Activated CD8-positive, alpha-beta memory T cell treated with anti-CD3 and anti-CD28 coated beads, Interleukin-2, amount 50 U/mL, for 1 hour (primary cell): ENCODE measurements around the gene RNF167.

Source experiments
- DNase-seq: peaks from one replicate; pipeline ENCODE4 v3.0.0-alpha.2; 2020; ENCODE audit errors: extremely low read depth

RNF167 gene

GRCh38 chr17:4938688-4939545, 1.2 kb upstream of the RNF167 start:
- DNase-seq: no peak

- no peak for DNase-seq
Observed at GRCh38 chr17:4939546-4939795, 597 bp upstream of the RNF167 start.

GRCh38 chr17:4940555-4941318, 669 bp downstream of the RNF167 start:
- DNase-seq: no peak

DNA sequence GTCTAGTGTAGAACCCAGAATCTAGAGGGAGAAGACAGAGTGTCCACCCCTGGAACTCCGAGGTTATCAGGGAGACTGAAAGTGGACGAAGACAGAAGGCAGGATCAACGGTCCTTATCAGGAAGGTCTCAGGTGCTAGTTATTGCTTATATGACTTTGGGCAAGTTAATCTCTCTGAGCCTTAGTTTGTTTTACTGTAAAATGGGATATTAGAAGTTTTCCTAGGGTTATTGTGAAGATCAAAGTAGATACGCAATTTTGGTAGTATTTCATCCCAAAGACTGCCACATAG, 1.2 kb downstream of the RNF167 start:
- DNase-seq: no peak

- no peak for DNase-seq
Observed at GRCh38 chr17:4942760-4943508, 2.9 kb downstream of the RNF167 start.

DNA sequence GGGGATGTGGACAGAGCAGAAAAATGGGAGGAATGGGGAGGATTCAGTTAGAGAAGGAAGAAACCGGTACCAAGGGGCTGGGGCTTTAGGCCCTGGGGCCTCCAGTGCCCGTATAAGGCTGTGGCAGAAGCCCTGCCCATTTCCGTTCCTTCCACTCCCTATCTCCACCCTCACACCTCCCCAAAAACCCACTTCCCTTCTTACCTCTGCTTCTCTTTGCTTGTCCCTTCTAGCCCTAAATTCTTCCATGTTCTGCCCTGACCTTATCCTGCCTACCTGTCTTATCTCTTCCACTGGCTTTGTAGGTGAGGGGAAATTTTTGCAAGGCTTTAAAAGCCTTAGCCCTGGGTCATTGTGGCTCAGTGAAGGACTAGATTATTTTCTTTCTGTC, 4.1 kb downstream of the RNF167 start:
- DNase-seq: no peak

- DNase-seq: no peak
Observed at GRCh38 chr17:4944554-4945175, 4.6 kb downstream of the RNF167 start.

DNA sequence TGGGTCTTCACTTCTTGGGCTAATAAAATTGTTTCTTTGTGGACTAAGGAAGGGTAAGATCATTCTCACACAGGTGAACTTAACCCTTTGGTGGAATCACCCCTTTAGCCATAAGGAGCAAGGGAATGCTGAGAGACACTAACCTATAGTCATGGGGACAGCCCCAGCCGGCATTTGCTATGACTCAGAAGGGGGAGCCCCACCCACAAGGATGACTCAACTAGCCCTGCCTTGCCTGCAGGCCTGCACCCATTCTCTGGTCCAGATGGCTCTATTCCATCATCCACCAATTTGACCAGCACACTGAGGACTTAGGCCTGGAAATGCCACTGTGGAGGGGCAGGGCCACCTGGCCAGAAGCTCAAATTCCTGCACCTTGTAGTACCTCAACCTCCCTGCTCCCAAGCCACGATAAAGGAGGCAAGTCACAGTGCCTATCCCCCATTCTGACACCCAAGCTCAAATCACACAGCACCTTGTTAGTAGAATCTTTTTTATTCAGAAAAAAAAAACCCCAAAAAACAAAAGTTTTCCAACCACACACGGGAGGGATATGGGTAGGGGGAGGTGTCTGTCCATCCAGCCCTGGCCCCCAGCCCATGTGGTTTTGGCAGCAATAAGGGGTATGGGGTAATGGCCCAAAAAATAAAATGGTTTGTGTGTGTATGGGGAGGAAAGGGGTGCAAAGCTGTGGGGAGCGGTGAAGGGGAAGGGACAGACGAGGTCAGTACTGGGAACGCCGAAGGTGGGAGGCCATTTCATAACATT, 5.3 kb downstream of the RNF167 start:
- DNase-seq: no peak

GRCh38 chr17:4945944-4946280, 5.8 kb downstream of the RNF167 start:
- no peak for DNase-seq

- no peak for DNase-seq
Observed at GRCh38 chr17:4946312-4946976, 6.4 kb downstream of the RNF167 start.

- no peak for DNase-seq
Observed at GRCh38 chr17:4947010-4947410, 6.9 kb downstream of the RNF167 start.

DNA sequence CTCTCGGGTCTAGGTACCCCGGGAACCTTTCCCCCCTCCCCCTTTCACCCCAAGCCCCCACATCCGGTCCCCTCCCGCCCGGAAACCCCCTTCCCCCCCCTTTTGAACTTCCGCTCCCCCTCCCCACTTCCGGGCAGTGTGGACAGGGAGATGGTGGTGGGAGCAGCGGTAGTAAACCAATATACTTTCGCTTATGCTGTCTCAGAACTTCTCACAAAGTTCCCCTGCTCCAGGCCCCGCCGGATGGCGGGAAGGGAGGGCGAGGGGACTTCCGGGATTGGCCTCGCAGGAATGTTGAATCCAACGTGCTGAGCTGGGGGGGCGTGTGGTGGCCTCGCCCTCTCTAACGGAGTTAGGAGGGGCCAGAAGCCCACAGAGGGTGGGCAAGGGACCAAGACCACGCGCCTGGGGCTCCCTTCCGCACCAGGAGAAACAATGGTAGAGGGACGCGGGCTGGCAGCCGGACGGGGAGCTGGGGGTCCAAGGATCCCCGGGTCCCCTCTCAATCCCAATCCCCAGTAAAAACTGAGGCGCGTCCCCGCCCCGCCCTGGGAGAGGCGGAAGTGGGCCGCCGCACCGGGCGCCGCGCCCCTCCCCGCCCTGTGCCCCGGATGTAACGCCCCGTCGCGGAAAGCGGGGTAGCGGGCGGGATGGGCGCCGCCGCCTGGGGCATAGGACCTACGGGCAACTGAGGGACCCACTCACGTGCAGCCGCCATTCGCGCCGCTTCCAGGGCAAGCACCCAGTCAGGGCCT, 7.5 kb downstream of the RNF167 start:
- no peak for DNase-seq

DNA sequence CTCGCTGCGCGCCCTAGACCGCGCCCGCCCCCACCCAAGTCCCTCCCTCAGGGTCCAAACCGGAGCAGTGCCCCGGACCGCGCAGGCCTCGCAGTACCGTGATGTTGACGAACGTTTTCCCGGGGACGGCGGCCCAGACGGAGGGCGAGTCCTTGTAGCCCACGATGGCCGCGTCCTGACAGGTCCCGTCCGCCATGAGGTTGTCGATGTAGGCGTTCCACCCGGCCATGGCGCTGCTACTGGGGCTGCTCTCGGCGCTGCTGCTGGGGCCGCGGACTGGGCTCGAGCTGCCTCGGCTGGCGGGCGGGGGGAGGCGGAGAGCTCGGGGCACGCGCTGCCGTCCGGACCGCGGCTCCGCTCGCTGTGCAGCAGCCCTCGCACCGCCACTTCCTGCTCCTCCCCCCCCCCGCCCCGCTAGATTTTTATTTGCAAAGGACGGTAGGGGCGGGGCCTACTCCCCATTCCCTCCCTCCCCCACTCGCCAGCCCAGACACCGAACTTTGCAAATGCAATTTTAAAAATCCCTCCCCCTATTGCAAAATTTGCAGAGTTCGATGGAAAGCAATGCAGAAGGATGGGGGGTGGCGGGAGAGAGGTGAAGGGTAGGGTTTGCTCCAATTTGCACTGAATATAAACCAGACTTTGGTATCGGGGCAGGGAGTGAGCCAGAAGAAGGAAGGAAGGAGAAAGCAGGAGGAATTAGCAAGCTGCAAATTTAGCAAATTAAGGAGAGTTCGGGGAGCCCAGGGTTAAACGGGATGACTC, 8.3 kb downstream of the RNF167 start, which contains the start of gene PFN1:
TSS of gene PFN1 (minus strand) at position 365 of the 765 bp plus-strand sequence. CDS start at position 229, 136 bp downstream.
- DNase-seq: peak; percentile 69

- no peak for DNase-seq
Observed at GRCh38 chr17:4948931-4949320, 8.9 kb downstream of the RNF167 start.

DNA sequence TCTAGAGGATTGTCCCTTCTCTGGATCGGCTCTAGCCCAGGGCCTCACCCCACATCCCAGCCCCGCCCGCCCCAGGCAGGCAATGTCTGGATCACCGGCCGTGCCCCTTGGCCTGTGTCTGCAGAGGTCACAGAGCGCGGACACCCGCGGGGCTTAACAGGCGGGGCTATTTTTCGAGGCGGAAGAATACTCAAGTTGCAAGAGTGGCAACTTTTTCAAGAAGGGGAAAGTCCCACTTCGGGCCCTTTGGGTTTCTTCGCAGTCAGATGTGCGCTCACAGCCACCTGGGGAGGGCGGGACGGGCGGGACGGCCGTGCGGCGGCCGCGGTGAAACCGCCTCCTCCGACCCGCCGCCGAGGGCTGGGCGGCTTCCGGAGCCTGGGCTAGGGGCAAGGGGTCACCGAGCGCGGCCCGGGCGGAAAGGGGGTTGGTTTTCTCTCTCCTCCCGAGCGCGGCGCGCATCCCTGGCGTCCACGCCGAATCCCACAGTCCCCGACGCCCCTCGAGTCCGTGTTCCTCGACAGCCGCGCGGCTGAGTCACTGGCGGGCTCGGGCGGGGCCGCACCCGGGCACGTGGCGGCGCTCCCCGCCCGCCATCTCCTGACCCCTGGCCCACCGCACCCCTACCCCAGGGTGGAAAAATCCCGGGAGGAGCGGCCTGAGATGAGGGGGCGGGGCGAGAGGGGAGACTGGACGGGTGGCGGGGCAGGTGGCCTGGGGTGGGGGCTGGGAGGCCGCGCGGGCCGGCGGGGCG, 9.4 kb downstream of the RNF167 start:
- DNase-seq: peak; percentile 70

DNA sequence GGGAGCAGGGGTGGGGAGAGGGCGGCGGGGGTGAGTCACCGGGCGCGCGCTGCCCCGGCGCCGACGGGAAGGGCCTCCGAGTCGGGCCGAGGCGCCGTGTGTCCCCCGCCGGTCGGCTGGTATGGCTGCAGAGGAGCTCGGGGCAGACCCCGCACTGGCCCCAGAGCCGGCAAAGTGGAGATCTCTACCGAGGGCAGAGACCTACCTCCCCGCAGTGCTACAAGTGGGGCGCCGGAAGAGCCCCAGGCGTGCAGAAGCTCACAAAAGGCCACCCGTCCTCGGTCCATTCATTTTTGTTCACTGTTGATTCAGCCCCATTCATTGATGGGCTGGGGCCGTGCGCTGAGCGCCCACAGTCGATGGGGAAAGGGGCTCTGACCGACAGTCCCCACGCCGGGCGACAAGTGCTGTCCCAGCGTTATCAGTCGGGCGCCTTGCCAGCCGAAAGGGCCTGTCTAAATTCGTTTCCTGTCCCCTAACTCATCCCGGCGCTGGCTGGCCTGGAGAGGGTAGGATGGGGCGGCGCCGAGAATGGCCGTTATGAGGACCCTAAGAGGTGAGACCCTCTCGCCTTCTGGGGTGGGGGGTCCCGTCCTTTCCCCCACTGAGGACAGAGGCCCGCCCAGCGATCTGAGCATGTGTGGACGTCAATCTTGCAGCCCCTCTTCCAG, 10.1 kb downstream of the RNF167 start:
- DNase-seq: no peak

DNA sequence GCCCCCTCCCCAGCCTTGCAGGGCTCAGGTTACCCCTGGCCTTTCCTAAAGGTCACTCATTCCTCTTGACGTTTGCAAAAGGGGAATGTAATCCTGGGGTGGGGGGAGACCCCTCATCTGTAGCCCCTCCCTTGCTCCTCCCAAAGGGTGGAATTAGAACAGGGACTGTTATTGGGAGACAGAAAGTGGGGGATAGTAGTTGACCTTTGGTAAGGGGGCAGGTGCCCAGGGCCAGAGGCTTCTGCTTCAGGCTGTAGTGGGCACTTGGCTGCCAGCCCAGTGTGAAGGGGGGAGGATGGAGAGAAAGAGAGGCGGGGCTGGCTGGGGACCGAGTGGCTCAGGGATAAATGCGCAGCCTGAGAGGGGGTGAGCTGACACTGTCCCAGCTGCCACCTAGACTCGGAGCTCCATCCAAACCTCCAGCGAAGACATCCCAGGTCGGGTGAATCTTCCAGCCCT, 10.7 kb downstream of the RNF167 start, which contains the start of gene ENO3:
TSS of gene ENO3 (plus strand) at position 374 of the 459 bp plus-strand sequence. CDS start 711 bp downstream, outside the sequence.
- DNase-seq: no peak

- DNase-seq: no peak
Observed at GRCh38 chr17:4951486-4951885, 11.4 kb downstream of the RNF167 start.
